Right atrium auricular region (tissue), 2 donors: ENCODE measurements around the gene PSME3. TPM values are rescaled to one million over a fixed set of nuclear protein-coding genes. Genes with fewer than 3 reads are reported as not detected.

Experiments
- DNase-seq: peaks from one replicate; pipeline ENCODE4 v3.0.0-alpha.2; 2019; ENCODE audit warnings: low spot score
- H3K27ac ChIP-seq, 2 donors: fragments of 200-600 bp; sonication (generic); 1 replicate in 1 of 2; 2 replicates in 1 of 2; pipeline ENCODE4 v1.5.1; 2016 to 2019
- H3K27me3 ChIP-seq, 2 donors: fragments of 200-600 bp; sonication (generic); one replicate each; pipeline versions ENCODE4 v1.5.1 to v1.6.0; 2017 to 2019
- H3K36me3 ChIP-seq: fragments of 200-600 bp; sonication (generic); one replicate; pipeline ENCODE4 v1.5.1; 2016
- H3K4me1 ChIP-seq, 2 donors: fragments of 200-600 bp; sonication (generic); one replicate each; pipeline versions ENCODE4 v1.5.1 to v1.6.0; 2017 to 2019
- H3K4me3 ChIP-seq, 2 donors: fragments of 200-600 bp; sonication (generic); 1 replicate in 1 of 2; 2 replicates in 1 of 2; pipeline ENCODE4 v1.5.1; 2017 to 2019; ENCODE audit warnings: mild to moderate bottlenecking in 1 of 2, moderate library complexity in 1 of 2
- H3K9me3 ChIP-seq, 2 donors: fragments of 200-600 bp; sonication (generic); one replicate each; pipeline ENCODE4 v1.5.1; 2019
- total RNA-seq, 2 donors: library from RNA; depleted of rRNA; stranded (reverse); fragments of >200 nt; gene quantifications; one replicate each; pipeline ENCODE4 v1.1.0, GENCODE V29; 2016
- TF ChIP-seq, protein P1 (sequence below), 2 donors: fragments of 200-600 bp; sonication (generic); IDR thresholded peaks; one replicate each; pipeline ENCODE4 v1.5.1; 2019; ENCODE audit warnings: antibody characterized with exemption in 2 of 2

The PSME3 gene
- total RNA-seq, 2 donors from 2014 or later = 63.8 to 66.1 TPM

DNA sequence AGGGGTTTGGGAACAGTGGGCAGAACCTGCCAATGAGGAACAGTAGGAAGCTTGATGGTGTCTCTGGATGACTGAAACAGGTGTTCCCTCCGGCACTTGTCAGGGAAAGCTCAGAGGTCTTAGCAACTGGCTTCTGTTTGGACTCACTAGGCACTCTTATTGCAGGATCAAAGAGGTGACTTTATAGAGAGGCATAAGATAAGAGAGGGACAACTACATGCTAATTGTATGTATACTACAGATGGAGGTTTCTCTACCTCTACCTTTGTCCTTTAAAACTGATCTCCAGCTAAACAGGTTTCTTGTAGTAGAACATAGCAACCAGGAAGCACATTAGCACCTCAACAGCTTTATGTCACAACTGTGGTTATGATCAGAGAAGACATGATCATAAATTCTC is 26.9 kb upstream of the PSME3 start:
- H3K4me1 ChIP-seq = no peaks in the 10 kb centered on the region
- no peak overlapping the region for H3K27ac ChIP-seq
- H3K9me3 ChIP-seq = no peaks in the 10 kb centered on the region
- DNase-seq = no peak
- H3K27me3 ChIP-seq = no peaks in the 10 kb centered on the region
- TF ChIP-seq, protein P1, sequence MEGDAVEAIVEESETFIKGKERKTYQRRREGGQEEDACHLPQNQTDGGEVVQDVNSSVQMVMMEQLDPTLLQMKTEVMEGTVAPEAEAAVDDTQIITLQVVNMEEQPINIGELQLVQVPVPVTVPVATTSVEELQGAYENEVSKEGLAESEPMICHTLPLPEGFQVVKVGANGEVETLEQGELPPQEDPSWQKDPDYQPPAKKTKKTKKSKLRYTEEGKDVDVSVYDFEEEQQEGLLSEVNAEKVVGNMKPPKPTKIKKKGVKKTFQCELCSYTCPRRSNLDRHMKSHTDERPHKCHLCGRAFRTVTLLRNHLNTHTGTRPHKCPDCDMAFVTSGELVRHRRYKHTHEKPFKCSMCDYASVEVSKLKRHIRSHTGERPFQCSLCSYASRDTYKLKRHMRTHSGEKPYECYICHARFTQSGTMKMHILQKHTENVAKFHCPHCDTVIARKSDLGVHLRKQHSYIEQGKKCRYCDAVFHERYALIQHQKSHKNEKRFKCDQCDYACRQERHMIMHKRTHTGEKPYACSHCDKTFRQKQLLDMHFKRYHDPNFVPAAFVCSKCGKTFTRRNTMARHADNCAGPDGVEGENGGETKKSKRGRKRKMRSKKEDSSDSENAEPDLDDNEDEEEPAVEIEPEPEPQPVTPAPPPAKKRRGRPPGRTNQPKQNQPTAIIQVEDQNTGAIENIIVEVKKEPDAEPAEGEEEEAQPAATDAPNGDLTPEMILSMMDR (IDR thresholded peaks at IDR 0.05) = no peak
- no peak overlapping the region for H3K4me3 ChIP-seq
- peaks cover 18% of the 10 kb centered on the region for H3K36me3 ChIP-seq

DNA sequence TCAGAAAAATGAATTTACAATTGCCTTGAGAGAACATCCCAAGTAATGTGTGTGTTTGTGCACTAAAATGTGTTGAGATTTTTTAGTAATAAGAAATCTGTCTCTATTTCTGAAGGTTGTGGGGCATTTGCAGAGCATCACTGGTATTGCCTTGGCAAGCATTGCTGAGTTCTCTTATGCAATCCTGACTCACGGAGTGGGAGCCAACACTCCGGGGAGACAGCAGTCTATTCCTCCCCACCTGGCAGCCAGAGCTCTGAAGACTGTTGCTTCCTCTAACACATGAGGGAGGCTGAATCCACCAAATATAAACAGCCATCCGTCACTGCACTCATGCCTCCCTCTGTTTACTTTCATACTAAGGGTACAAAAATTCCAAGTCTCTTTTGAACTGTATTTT is 23.9 kb upstream of the PSME3 start:
- Histone ChIP-seq H3K4me3 (no peak overlapping the region), H3K9me3 (no peaks in the 10 kb centered on the region), H3K27ac (no peak overlapping the region), H3K36me3 (peaks cover 42% of the 10 kb centered on the region), H3K27me3 (no peaks in the 10 kb centered on the region), H3K4me1 (no peaks in the 10 kb centered on the region)
- TF ChIP-seq, protein P1 (IDR thresholded peaks at IDR 0.05) = no peak
- no peak for DNase-seq

DNA sequence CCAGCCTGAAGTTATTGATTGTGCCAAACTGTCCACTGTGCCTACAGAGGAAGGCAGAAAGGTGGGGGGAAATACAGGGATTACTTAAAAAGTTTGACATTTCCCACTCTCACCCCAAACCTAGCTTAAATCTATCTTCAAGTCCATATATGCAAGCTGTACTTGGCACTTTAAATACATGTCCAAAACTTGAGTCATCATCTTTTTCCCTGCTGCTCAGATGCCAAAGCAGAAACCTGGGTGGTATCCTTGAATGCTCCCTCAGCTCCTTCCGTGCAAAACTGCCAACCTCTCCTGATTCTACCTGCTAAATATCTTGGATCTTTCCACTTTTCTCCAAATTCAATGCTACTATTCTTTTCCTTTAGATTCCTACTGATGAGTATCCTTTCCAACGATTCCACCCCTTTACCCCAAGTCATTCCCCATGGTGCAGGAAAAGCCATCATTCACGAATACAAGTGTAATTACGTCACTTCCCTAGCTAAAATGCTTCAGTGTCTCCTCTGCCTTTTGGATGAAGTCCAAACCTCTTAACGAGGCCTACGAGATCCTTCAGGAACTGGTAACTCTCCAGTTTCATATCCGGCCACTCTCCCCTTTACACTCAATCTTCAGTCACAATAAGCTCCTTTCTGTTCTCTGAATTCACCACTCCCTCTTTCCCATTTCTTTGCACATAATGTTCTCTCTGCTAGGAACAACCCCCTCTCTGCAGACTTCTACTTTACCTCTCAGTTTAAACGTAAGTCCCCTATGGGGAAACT is 18.4 kb upstream of the PSME3 start:
- peaks cover 86% of the 10 kb centered on the region for H3K36me3 ChIP-seq

DNA sequence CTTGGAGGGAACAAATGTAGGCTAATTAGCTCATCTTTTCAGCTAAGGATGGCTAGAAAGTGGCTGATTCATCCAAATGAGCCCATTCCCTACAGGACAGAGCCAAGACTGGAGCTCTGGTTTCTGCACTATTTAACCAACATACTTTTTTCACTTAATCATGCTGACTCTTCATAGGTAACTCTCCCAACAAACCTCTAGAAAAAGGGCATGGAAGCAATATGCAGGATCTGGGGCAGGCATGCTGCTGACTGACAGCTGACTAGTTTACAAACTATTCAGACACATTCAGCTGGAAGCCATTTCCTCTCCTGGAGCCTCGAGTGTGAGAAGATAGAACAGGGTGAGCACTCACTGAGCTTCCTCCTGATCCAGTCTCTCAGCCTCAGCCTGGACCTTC is 15.3 kb upstream of the PSME3 start:
- peaks cover 0 to 3% of the 10 kb centered on the region in 2 donors for H3K4me1 ChIP-seq
- H3K9me3 ChIP-seq = no peaks in the 10 kb centered on the region
- TF ChIP-seq, protein P1 (IDR thresholded peaks at IDR 0.05) = no peak
- H3K36me3 ChIP-seq = peaks cover 83% of the 10 kb centered on the region
- no peak overlapping the region for H3K4me3 ChIP-seq
- no peak for DNase-seq
- no peaks in the 10 kb centered on the region for H3K27me3 ChIP-seq
- no peak overlapping the region for H3K27ac ChIP-seq

More for the DNA sequence above, 18.4 kb upstream of the PSME3 start:
- H3K4me1 ChIP-seq = no peaks in the 10 kb centered on the region
- DNase-seq = no peak
- no peaks in the 10 kb centered on the region for H3K27me3 ChIP-seq
- no peaks in the 10 kb centered on the region for H3K9me3 ChIP-seq
- H3K27ac ChIP-seq = no peak overlapping the region
- no peak overlapping the region for H3K4me3 ChIP-seq
- TF ChIP-seq, protein P1 (IDR thresholded peaks at IDR 0.05) = no peak

DNA sequence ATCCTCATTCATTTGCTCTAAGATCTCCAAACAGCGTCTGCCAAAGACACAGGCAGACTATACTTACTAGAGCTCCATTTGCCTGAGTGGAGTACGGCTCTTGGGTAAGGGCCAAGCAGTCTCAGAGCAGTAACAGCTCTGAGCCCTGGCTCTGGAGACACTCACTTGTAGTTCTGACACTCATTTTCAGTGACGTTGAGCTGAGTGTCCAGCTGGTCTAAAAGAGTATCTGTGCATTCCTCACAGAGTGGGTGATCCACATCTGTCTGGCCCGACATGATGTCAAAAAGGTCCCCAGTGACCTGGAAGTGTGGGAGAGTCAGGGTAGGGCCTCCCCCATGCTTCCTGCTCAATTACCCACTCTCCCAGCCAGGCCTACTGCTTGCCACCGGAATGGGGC is 14.8 kb upstream of the PSME3 start:
- Histone ChIP-seq H3K36me3 (peaks cover 78% of the 10 kb centered on the region), H3K4me3 (no peak overlapping the region)
- TF ChIP-seq, protein P1 (IDR thresholded peaks at IDR 0.05) = no peak

More for the DNA sequence above, 14.8 kb upstream of the PSME3 start:
- Histone ChIP-seq H3K27ac (no peak overlapping the region), H3K27me3 (no peaks in the 10 kb centered on the region), H3K4me1 (peaks cover 0 to 8% of the 10 kb centered on the region in 2 donors), H3K9me3 (no peaks in the 10 kb centered on the region)
- no peak for DNase-seq
